Activated naive CD8-positive, alpha-beta T cell treated with anti-CD3 and anti-CD28 coated beads, Interleukin-2, amount 50 U/mL, for 24 hours (primary cell): ENCODE measurements around the gene SPON2.
A peak's percentile ranks its signal among the peaks of the same experiment; 100 is the strongest.

Experiments
- ATAC-seq: fragments of 150-1000 bp; cut with Tn5 transposase; one replicate; pipeline ENCODE4 v1.10.0; 2021
- DNase-seq: peaks from one replicate; pipeline ENCODE4 v3.0.0; 2021
- H3K27ac Mint-ChIP-seq: one replicate; pipeline ENCODE4 v1.8.0; 2021; ENCODE audit warnings: mild to moderate bottlenecking, mixed read lengths
- H3K27me3 Mint-ChIP-seq: one replicate; pipeline ENCODE4 v1.8.0; 2021; ENCODE audit warnings: mixed read lengths
- H3K36me3 Mint-ChIP-seq: one replicate; pipeline ENCODE4 v1.8.0; 2021; ENCODE audit warnings: low read depth, mixed read lengths
- H3K4me1 Mint-ChIP-seq: one replicate; pipeline ENCODE4 v1.8.0; 2021; ENCODE audit warnings: mixed read lengths
- H3K4me3 Mint-ChIP-seq: one replicate; pipeline ENCODE4 v1.8.0; 2021; ENCODE audit warnings: mild to moderate bottlenecking, moderate library complexity, mixed read lengths
- H3K9me3 Mint-ChIP-seq: one replicate; pipeline ENCODE4 v1.8.0; 2021; ENCODE audit warnings: mixed read lengths

The SPON2 gene

DNA sequence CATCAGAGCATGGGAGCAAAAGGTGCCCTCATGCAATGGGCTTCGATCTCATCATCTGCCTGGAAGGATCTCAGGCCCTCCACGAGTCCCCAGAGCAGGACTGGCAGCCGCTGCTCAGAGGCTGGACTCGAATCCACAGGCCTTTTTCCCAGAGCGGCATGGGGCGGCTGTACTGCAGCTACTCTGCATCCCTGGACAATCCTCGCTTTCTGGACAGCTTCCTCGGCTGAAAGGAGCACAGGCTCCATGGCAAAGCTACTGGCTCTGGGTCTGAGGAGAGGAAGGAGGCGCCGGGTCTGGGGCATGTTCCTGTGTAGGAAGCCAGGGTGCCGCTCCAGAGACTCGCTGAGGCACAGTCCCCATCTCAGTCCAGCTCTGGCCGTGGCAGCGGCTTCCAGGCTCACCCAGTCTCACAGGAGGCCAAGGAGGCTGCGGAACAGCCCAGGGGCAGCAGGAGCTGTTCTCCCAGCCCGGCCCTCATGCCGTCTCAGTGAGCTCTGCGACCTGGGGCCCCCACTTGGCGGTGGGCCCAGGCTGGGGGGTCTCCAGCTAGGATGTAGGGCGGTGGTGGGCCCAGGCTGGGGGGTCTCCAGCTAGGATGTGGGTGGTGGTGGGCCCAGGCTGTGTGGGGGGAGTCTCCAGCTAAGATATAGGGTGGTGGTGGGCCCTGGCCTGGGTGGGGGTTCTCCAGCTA is 2.7 kb upstream of the SPON2 start:
- no peak overlapping the region for H3K27ac Mint-ChIP-seq

DNA sequence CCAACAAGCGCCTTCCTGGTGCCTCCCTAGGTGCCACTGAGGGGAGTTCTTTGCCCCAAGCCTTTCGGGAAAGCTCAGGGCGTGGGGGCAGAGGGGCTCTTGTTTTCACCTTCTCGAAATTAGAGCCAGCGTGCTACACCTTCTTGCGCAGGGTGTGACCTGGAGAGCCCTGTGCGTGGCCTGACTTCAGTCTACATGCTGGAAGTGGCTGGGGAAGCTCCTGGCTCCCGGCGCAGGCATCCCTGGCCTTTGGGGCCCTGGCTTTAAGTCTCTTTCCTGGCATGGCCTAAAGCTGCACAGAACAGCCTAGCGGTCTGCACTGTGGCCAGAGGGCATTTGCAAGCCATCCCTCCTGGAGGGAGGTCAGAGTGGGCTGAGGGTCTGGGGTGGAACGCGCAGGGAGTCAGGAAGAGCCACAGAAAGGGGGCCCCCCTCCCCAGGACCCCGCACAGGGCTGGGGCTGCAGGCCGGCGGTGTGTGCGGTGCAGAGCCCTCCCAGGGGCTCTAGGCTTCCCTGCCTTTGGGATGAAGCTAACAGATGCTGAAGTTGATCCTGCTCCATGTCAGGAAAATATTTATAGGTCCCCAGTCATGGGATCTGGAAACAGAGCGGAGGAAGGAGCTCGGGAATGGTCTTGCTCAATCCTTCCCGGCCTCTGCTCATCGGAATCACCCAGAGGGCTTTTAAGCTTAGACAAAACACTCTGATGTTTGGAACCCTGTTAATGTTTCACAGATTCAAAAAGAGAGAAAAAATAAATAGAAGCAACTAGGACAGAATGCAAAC is 781 bp upstream of the SPON2 start:
- Mint-ChIP-seq H3K4me1 (peaks cover 7% of the 10 kb centered on the region), H3K36me3 (no peaks in the 10 kb centered on the region), H3K4me3 (no peak overlapping the region), H3K9me3 (no peaks in the 10 kb centered on the region), H3K27ac (no peak overlapping the region), H3K27me3 (peaks cover 27% of the 10 kb centered on the region)
- DNase-seq = no peak
- ATAC-seq = no peak

More for the DNA sequence above, 2.7 kb upstream of the SPON2 start:
- peaks cover 5% of the 10 kb centered on the region for H3K4me1 Mint-ChIP-seq
- DNase-seq (no peak), ATAC-seq (no peak)
- peaks cover 2% of the 10 kb centered on the region for H3K36me3 Mint-ChIP-seq
- H3K27me3 Mint-ChIP-seq = peaks cover 22% of the 10 kb centered on the region
- no peak overlapping the region for H3K4me3 Mint-ChIP-seq
- peaks cover 5% of the 10 kb centered on the region for H3K9me3 Mint-ChIP-seq

DNA sequence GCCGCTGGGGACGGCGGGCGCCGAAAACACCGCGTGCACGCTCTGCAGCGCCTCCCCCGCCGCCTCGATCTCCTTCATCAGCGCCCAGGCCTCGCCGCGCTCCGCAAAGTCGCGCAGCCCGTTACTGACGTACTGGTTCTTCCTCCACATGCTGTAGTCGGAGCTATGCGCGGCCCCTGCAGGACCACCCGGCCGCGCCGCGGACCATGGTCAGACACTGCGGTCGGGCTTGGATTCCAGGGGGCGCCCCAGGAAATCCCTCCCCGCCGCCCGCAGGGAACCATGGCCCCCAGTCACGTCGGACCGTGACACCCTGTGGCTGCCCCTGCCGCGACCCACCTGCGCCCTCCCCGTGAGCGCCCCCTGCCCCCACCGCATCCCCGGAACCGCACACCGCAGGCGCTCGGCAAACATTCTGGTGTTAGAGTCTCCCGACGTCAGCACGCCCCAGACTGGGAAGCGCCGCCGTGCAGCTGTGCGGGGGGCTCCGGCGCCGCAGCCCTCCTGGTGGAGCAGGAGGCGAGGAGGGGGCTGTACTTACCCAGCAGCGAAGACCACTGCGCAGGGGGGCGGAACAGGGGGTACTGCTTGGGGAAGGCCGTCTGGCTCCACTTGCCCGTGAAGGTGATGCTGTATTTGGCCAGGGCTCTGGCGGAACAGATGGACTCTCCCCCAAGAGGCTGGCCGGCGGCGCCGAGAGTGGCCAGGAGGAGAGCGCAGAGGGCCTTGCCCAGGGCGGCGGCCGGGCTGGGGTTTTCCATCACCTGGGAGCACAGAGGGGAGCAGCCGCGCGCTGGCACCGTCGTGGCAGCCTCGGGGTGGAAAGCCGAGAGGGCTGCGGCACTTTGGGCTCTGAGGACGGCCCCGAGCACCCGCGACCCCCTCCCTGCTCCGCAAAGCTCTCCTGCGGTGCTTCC is 814 bp downstream of the SPON2 start:
- peak; percentile 57 for DNase-seq
- no peak overlapping the region for H3K4me3 Mint-ChIP-seq
- H3K4me1 Mint-ChIP-seq = peaks cover 14% of the 10 kb centered on the region

DNA sequence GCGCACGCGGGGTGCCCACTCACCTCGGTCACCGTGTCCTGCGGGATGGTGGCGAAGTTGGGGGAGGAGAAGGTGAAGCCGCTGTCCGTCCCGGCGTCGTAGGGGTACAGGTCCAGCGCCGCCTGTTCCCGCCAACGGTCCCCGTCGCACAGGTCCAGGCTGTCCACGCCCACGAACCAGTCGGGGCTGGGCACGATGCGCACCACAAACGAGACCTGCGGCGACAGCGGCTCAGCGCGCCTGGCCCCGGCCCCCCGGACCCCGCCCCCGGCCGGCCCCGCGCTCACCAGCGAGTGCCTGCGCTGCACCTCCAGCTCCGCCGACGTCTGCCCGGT is 1.4 kb downstream of the SPON2 start:
- peaks cover 27% of the 10 kb centered on the region for H3K27me3 Mint-ChIP-seq

More for the DNA sequence above, 814 bp downstream of the SPON2 start:
- ATAC-seq = no peak
- Mint-ChIP-seq H3K27ac (no peak overlapping the region), H3K9me3 (no peaks in the 10 kb centered on the region), H3K36me3 (no peaks in the 10 kb centered on the region), H3K27me3 (peaks cover 27% of the 10 kb centered on the region)

DNA sequence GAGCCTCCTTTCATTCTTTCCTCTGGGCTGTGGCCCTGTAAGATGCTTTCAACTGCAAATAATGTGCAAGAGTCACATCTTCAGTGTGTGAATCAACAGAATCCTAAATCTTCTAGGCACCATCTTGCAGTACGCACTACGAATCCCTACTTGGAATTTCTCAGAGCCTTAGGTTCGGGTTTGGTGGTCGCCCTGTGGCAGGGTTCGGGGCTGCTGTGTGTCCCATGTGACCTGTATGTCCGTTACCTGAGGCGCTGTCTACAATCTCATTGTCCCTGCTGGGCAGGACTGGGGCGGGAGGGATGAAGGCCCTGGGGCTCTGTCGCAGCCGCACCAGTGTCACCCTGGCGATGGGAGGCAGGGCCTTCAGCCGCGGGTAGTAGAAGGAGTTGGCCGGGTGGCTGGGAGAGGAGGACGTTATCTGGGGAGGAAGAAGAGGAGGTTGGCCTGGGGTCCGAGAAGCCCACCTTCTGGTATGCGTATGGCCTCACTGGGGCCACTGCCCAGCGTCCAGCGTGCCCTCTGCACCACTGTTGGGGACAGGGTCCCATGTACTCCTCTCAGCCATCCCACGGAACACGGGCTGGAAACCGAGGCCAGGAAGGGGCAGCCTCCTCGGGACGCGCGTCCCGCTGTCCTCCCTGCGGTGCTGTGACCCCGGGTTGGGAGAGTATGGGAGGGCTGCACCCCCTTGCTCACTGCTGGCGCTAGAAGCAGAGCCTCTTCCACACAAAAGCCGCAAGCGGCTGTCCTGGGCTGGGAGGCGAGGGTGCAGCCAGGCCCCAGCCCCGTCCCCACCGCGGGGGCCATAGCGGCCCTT is 2.0 kb downstream of the SPON2 start:
- H3K9me3 Mint-ChIP-seq = no peaks in the 10 kb centered on the region
- DNase-seq (no peak), ATAC-seq (no peak)
- no peak overlapping the region for H3K27ac Mint-ChIP-seq
- peaks cover 27% of the 10 kb centered on the region for H3K27me3 Mint-ChIP-seq
- H3K4me1 Mint-ChIP-seq = peaks cover 15% of the 10 kb centered on the region
- no peaks in the 10 kb centered on the region for H3K36me3 Mint-ChIP-seq
- peak overlapping the region; percentile 29 for H3K4me3 Mint-ChIP-seq

More for the DNA sequence above, 1.4 kb downstream of the SPON2 start:
- no peaks in the 10 kb centered on the region for H3K36me3 Mint-ChIP-seq
- no peaks in the 10 kb centered on the region for H3K9me3 Mint-ChIP-seq
- no peak for DNase-seq
- no peak overlapping the region for H3K4me3 Mint-ChIP-seq
- H3K4me1 Mint-ChIP-seq = peaks cover 15% of the 10 kb centered on the region
- H3K27ac Mint-ChIP-seq = no peak overlapping the region
- ATAC-seq = no peak

DNA sequence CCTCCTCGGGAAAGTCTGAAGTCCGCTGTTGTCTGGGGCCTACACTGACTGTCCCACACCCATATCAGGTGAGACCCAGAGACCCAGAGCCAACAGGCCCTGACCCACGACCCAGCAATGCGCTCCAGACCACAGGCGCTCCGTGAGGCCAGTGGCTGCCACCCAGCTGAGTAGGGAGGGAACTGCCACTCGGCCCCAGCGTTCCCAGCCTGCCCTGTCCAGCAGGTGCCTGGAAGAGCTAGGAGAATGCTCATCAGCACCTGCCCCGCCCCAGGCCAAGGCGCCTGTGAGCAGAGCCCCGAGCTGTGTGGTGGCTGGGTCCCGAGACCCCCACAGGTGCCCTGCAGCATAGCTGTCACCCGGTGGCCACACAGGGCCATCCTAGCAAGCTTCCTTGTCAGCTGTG is 2.7 kb downstream of the SPON2 start:
- H3K27me3 Mint-ChIP-seq = peaks cover 27% of the 10 kb centered on the region
- no peak for ATAC-seq
- DNase-seq = no peak
- H3K4me3 Mint-ChIP-seq = no peak overlapping the region
- H3K9me3 Mint-ChIP-seq = no peaks in the 10 kb centered on the region
- H3K27ac Mint-ChIP-seq = no peak overlapping the region
- no peaks in the 10 kb centered on the region for H3K36me3 Mint-ChIP-seq
- peaks cover 15% of the 10 kb centered on the region for H3K4me1 Mint-ChIP-seq

DNA sequence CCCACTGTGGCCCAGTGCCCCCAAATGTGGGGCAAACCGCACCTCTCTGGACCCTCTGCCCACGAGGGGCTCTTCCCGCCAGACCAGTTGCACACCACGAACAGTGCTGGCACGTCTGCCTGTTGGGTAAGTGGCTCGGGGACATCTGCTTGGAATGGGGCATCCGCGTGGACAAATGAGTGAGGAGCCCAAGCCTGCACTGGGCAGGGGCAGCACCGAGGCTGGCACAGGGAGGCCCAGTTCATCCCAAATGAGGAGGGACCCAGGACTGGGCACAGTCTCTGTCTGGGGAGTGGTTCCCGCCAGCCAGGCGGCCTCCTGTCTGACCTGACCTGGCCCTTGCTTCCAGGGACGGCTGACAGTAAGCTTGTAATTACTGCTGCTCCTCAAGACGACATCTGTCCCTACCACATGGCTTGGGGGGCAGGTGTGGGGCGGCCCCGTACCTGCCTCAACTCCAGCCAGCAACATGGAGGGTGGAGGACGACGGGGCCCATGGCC is 3.2 kb downstream of the SPON2 start:
- ATAC-seq (no peak), DNase-seq (no peak)
- Mint-ChIP-seq H3K27ac (no peak overlapping the region), H3K27me3 (peaks cover 27% of the 10 kb centered on the region), H3K4me1 (peaks cover 15% of the 10 kb centered on the region), H3K36me3 (no peaks in the 10 kb centered on the region), H3K4me3 (peak overlapping the region; percentile 11), H3K9me3 (no peaks in the 10 kb centered on the region)

DNA sequence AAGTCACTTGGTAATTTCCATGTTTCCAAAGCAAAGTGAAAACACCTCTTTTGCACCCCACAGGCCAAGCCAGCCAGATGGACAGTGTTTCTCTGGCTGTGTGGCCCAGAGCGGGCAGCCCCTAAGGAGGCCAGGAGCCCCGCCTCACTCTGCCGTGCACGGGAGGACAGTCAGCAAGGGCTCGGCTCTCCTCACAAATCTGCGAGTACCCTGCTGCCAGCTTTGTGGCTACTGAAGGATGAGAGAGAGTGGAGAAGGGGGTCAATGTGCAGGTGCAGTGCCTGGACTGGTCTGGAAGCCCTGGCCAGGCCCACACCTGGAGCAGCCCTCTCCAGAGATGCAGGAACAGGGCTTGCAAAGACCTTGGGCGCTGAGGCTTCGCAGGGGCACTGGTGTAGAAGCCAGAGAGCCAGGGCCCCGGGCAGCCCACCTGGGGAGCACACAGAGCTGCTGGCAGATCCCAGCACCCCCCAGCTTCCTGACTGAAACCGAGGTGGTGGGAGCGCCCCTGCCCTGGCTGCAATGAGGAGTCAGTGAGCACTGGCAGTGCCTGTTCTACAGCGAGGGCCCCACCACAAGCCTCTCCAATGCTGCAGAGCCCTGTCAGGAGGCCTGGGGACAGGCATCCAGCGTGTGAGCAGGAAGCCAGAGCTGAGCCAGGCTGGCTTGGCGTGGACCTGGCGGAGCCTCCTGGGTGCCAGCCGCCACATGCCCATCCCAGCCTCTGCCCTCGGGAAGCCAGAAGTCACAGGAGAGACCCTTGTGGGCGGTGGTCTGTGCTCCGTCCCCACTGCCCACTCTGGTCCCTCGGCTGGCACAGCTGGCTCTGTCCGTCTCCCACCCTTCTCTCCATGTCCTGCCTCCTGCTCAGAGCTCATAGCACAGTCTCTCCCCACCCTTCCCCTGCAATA is 3.9 kb downstream of the SPON2 start:
- H3K4me3 Mint-ChIP-seq = peak overlapping the region; percentile 76
- peaks cover 21% of the 10 kb centered on the region for H3K27me3 Mint-ChIP-seq
- no peak for DNase-seq
- H3K9me3 Mint-ChIP-seq = no peaks in the 10 kb centered on the region
- no peak for ATAC-seq
- no peaks in the 10 kb centered on the region for H3K36me3 Mint-ChIP-seq
- peaks cover 19% of the 10 kb centered on the region for H3K4me1 Mint-ChIP-seq
- no peak overlapping the region for H3K27ac Mint-ChIP-seq

DNA sequence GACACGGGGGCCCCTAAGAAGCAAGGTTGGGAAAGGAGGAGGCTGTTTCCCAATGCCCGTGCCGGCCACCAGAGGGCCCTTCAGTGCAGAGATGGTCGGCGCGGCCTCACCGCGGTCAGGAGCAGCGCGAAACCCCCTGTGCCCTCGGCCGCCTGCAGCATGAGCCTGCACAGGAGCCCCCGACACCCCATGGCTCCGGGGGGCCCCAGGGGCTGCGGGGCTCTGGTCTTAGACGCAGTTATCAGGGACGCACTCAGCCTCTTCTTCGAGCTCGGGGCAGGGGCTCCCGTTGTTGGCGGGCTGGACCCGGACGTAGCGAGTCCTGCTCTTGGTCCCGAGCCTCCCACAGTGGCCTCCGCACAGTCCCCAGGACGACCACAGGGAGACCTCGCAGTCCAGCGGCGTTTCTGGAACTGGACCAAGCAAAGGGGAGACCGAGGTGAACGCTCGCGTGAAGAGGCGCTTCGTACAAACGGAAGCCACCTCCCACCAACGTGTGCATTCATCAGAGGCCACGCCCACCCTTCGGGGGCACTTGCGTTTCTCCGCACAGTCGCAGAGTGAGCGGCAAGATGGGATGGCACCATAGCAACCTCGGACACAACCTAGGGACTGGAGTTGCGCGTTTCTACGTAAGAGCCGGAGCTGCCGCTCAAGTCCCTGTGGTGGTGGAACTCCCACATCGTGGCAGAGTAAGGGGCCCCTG is 5.0 kb downstream of the SPON2 start:
- H3K27me3 Mint-ChIP-seq = peaks cover 16% of the 10 kb centered on the region
- H3K9me3 Mint-ChIP-seq = no peaks in the 10 kb centered on the region
- H3K4me3 Mint-ChIP-seq = peak overlapping the region; percentile 76
- peak overlapping the region; percentile 72 for H3K27ac Mint-ChIP-seq
- DNase-seq (peak; percentile 90), ATAC-seq (peak; percentile 89)
- no peaks in the 10 kb centered on the region for H3K36me3 Mint-ChIP-seq
- H3K4me1 Mint-ChIP-seq = peaks cover 23% of the 10 kb centered on the region

DNA sequence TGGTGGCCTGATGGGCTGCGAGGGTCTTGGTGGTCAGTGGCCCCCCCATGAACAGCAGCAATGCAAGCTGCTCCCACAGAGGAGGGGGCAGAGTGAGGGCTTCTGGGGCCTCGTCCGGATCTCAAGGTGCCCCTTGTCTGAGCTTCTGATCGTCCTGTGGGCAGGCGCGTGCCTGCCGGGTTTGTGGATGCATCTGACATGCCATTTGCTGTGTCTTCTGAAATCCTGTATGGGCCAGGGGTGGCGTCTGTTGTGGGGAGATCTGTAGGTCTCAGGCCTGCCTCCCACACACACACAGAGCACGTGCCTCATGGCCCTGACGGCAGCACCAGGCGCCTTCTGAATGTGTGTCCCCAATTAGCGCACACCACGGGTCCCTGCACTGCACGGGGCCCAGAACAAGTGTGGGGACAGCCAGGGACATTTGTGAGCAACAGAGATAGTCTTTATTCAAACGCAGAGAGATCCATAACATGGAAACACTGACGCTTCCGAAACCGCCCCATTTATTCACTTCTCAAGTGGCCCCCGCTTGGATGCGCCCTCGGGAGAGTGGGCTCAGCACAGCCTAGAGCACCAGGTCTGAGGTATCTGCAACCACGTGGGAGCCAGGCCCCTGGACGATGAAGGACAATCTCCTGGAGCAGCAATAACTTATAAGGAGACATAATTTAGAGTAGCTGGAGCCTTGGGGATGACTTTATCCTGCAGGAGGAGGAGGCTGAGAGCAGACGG is 5.7 kb downstream of the SPON2 start:
- DNase-seq (no peak), ATAC-seq (no peak)
- peaks cover 23% of the 10 kb centered on the region for H3K4me1 Mint-ChIP-seq
- H3K9me3 Mint-ChIP-seq = no peaks in the 10 kb centered on the region
- peak overlapping the region; percentile 76 for H3K4me3 Mint-ChIP-seq
- H3K27me3 Mint-ChIP-seq = peaks cover 16% of the 10 kb centered on the region
- H3K27ac Mint-ChIP-seq = peak overlapping the region; percentile 72
- H3K36me3 Mint-ChIP-seq = no peaks in the 10 kb centered on the region

DNA sequence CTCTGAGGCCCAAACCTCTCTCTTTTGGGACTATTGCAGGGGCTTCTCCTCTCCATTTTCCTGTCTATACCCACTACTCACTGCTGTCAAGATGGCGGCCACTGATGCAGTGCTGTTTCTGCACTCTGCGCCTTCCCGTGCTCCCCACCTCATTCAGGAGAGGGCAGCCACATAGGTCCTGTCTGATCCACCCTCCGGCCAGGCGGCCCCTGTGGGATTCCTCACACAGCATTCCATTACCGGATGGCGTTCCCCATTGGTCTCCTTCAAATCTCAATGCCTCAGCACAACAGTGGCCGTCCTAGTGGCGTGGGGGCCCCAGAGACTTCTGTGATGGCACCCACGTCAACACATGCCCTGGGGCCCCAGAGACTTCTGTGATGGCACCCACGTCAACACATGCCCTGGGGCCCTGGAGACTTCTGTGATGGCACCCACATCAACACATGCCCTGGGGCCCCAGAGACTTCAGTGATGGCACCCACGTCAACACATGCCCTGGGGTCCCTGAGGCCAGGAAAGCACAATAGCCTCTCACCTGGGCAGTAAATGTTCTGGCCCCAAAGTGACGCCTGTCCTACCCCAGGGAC is 7.3 kb downstream of the SPON2 start:
- Mint-ChIP-seq H3K4me3 (no peak overlapping the region), H3K27ac (no peak overlapping the region), H3K27me3 (peaks cover 5% of the 10 kb centered on the region), H3K4me1 (peaks cover 21% of the 10 kb centered on the region), H3K9me3 (no peaks in the 10 kb centered on the region), H3K36me3 (no peaks in the 10 kb centered on the region)
- ATAC-seq (no peak), DNase-seq (no peak)

DNA sequence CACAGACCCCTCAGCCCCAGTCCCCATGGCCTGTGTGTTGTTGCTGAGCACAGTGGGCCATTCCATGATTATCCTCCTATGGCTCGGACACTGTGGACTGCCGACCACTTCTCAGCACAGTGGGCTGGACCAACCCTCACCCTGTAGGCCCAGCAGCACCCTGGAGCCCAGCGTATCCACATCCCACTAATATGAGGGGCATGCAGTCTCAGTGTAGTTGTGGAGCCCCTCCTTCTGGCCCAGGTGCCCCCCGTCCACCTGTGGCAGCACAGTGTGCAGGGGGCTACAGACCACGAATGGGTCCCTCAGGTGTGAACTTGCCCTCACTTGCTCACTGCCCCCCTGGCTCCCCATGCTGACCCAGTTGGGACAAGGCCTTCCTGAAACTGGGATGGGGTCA is 7.9 kb downstream of the SPON2 start:
- no peaks in the 10 kb centered on the region for H3K9me3 Mint-ChIP-seq
- DNase-seq (no peak), ATAC-seq (no peak)
- H3K27ac Mint-ChIP-seq = no peak overlapping the region
- H3K36me3 Mint-ChIP-seq = no peaks in the 10 kb centered on the region
- H3K27me3 Mint-ChIP-seq = peaks cover 4% of the 10 kb centered on the region
- peaks cover 21% of the 10 kb centered on the region for H3K4me1 Mint-ChIP-seq
- no peak overlapping the region for H3K4me3 Mint-ChIP-seq
